PC-9 (cell line): ENCODE data around the gene WDR27. TPM values are rescaled to one million over a fixed set of nuclear protein-coding genes. Genes with fewer than 3 reads are reported as not detected.

Source experiments
- BruUV-seq: library from RNA; stranded (reverse); fragments of 400-500 nt; replicated peaks from 2 replicates; lab custom pipeline; 2021; lab: Mats Ljungman, UMichigan
- CTCF ChIA-PET: fragments of 300-600 bp; sonication (Branson Sonifier 250); formaldehyde crosslinking; loops from one replicate; lab custom pipeline; 2022; ENCODE audit warnings: antibody characterized with exemption; lab: Charles Lee
- POLR2A ChIA-PET: fragments of 300-600 bp; sonication (Branson Sonifier 250); formaldehyde crosslinking; loops from one replicate; lab custom pipeline; 2022; ENCODE audit warnings: antibody characterized with exemption; ENCODE audit not compliant: unreplicated experiment; lab: Charles Lee
- DNase-seq, 2 experiments: peaks; one replicate each; pipeline versions ENCODE4 v3.0.0 to v3.0.0-alpha.2; 2015 to 2022; ENCODE audit warnings: mixed read lengths in 1 of 2
- H2AFZ ChIP-seq: fragments of 200-600 bp; sonication (generic); 2 replicates; pipeline ENCODE4 v1.8.1; 2017; ENCODE audit warnings: antibody characterized with exemption
- H3F3A ChIP-seq: fragments of 200-600 bp; sonication (generic); 2 replicates; pipeline ENCODE4 v1.8.1; 2017; ENCODE audit warnings: antibody characterized with exemption, mild to moderate bottlenecking, low read depth; ENCODE audit not compliant: insufficient read depth
- H3K27ac ChIP-seq: fragments of 200-600 bp; sonication (generic); 2 replicates; pipeline ENCODE4 v1.6.1; 2016; ENCODE audit warnings: mixed run types
- H3K27me3 ChIP-seq: fragments of 200-600 bp; sonication (generic); 2 replicates; pipeline ENCODE4 v1.6.1; 2016; ENCODE audit warnings: low read depth, mixed run types; ENCODE audit not compliant: insufficient read depth
- H3K36me3 ChIP-seq: fragments of 200-600 bp; sonication (generic); 2 replicates; pipeline ENCODE4 v1.6.1; 2016; ENCODE audit warnings: low read depth, mixed run types
- H3K4me1 ChIP-seq: fragments of 200-600 bp; sonication (generic); replicated peaks from 2 replicates; pipeline ENCODE4 v1.6.1; 2016; ENCODE audit warnings: mixed run types; ENCODE audit not compliant: insufficient read depth
- H3K4me2 ChIP-seq: fragments of 200-600 bp; sonication (generic); 2 replicates; pipeline ENCODE4 v1.6.1; 2017; ENCODE audit warnings: mixed run types
- H3K4me3 ChIP-seq: fragments of 200-600 bp; sonication (generic); 2 replicates; pipeline ENCODE4 v1.6.1; 2016; ENCODE audit warnings: mixed run types
- H3K79me2 ChIP-seq: fragments of 200-600 bp; sonication (generic); 2 replicates; pipeline ENCODE4 v1.6.1; 2017; ENCODE audit warnings: low read depth, mixed run types
- H3K9me2 ChIP-seq: fragments of 200-600 bp; sonication (generic); 2 replicates; pipeline ENCODE4 v1.8.1; 2017; ENCODE audit warnings: mild to moderate bottlenecking; ENCODE audit not compliant: insufficient read depth
- H3K9me3 ChIP-seq: fragments of 200-600 bp; sonication (generic); 2 replicates; pipeline ENCODE4 v1.8.1; 2016; ENCODE audit warnings: low read depth; ENCODE audit not compliant: insufficient read depth
- H4K20me1 ChIP-seq: fragments of 200-600 bp; sonication (generic); 2 replicates; pipeline ENCODE4 v1.8.1; 2017; ENCODE audit not compliant: insufficient read depth
- EZH2 ChIP-seq: fragments of 200-600 bp; sonication (generic); IDR thresholded peaks from 2 replicates; pipeline ENCODE4 v1.8.0; 2017; ENCODE audit warnings: antibody characterized with exemption, low read depth
- intact Hi-C: fragments of 100-400 bp; cut with micrococcal nuclease; formaldehyde crosslinking; loops from one replicate; pipeline ENCODE4 v1.10.0; 2022; ENCODE audit not compliant: unreplicated experiment
- total RNA-seq: library from RNA; stranded (reverse); gene quantifications from 2 replicates; pipeline ENCODE4 v1.2.3, GENCODE V29; 2021
- TF ChIP-seq, protein P1 (sequence below): fragments of 200-600 bp; sonication (generic); conservative IDR thresholded peaks from 2 replicates; pipeline ENCODE4 v1.6.1; 2017; ENCODE audit warnings: mixed run types, antibody characterized with exemption, mild to moderate bottlenecking, moderate library complexity

Gene WDR27
- total RNA-seq, 1 experiment from 2014 or later, result 54.2 TPM

DNA sequence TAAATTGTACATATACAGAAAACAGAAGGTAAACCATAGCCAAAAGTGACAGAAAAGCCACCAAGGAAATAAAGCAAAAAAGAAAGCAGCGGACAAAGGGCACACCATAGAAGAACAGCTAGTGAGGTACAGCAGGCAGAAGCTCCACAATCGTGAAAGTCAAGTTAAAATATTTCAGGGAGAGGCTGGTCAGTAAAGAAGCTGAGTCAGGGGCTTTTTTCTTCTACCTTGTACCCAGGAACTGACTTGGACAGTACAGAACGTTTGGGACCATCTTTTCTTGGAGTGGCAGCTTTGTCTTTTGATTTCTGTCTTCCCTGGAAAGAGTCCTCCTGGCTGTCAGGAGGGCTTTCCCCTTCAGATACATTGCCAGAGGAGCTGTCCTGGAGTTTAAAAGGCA lies 8.2 kb upstream of the WDR27 start:
- Histone ChIP-seq H2AFZ (no peak overlapping the region), H3K9me3 (no peaks in the 10 kb centered on the region), H3K79me2 (no peaks in the 10 kb centered on the region; the same call in 1 of the 2 replicates), H4K20me1 (no peaks in the 10 kb centered on the region), H3F3A (peaks cover 3% of the 10 kb centered on the region; the same call in 1 of the 2 replicates), H3K36me3 (0 out of 2 replicates have a peak, but pooled peaks cover 11% of the 10 kb centered on the region), H3K27ac (no peak overlapping the region), H3K4me3 (no peak overlapping the region), H3K27me3 (no peaks in the 10 kb centered on the region), H3K4me2 (no peak overlapping the region), H3K9me2 (no peaks in the 10 kb centered on the region), H3K4me1 (no peaks in the 10 kb centered on the region)
- no TSS peak for BruUV-seq
- intact Hi-C loops, result no loop called here
- TF ChIP-seq EZH2, result no peak
- TF ChIP-seq, protein P1, sequence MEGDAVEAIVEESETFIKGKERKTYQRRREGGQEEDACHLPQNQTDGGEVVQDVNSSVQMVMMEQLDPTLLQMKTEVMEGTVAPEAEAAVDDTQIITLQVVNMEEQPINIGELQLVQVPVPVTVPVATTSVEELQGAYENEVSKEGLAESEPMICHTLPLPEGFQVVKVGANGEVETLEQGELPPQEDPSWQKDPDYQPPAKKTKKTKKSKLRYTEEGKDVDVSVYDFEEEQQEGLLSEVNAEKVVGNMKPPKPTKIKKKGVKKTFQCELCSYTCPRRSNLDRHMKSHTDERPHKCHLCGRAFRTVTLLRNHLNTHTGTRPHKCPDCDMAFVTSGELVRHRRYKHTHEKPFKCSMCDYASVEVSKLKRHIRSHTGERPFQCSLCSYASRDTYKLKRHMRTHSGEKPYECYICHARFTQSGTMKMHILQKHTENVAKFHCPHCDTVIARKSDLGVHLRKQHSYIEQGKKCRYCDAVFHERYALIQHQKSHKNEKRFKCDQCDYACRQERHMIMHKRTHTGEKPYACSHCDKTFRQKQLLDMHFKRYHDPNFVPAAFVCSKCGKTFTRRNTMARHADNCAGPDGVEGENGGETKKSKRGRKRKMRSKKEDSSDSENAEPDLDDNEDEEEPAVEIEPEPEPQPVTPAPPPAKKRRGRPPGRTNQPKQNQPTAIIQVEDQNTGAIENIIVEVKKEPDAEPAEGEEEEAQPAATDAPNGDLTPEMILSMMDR, result no peak
- POLR2A ChIA-PET, result interaction anchor here (0.6 kb wide), 1 partner anchor 46 kb away, joined by 4 read pairs; no protein-coding TSS in a partner anchor
- CTCF ChIA-PET, result interaction anchor here (0.7 kb wide), 1 partner anchor 9 kb away, joined by 3 read pairs; no protein-coding TSS in a partner anchor
- no peak for DNase-seq

DNA sequence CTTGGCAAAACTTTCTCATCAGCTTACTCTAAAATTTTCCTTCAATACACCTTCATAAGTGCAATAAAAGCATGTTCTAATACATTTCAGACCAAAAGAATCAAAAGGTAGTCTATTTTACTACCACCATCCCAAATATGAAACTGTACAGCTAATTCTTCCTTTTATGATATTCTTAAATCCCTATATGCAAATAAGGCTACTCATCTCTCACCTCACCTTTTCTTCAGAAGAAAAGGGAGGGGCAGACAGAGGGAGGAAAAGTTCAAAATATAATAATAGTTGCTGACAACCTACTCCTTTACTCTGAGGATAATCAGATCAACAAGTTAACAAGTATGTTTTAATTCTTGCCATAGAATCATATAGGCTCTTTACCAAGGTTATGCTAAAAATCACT lies 7.5 kb upstream of the WDR27 start:
- Histone ChIP-seq H3K9me2 (no peaks in the 10 kb centered on the region), H4K20me1 (no peaks in the 10 kb centered on the region), H2AFZ (no peak overlapping the region), H3K27me3 (no peaks in the 10 kb centered on the region), H3K4me3 (no peak overlapping the region), H3K36me3 (0 out of 2 replicates have a peak, but pooled peaks cover 18% of the 10 kb centered on the region), H3K4me2 (no peak overlapping the region), H3K27ac (no peak overlapping the region), H3K4me1 (peaks cover 6% of the 10 kb centered on the region), H3K79me2 (peaks cover 6% of the 10 kb centered on the region), H3K9me3 (no peaks in the 10 kb centered on the region), H3F3A (peaks cover 3% of the 10 kb centered on the region; the same call in 1 of the 2 replicates)
- TF ChIP-seq EZH2, result no peak
- TF ChIP-seq, protein P1, result no peak
- POLR2A ChIA-PET, result no interaction called here
- DNase-seq, result no peak
- intact Hi-C loops, result loop anchor here (10.0 kb wide), 1 partner anchor 254 kb away; no protein-coding TSS in a partner anchor
- CTCF ChIA-PET, result no interaction called here
- BruUV-seq, result no TSS peak

DNA sequence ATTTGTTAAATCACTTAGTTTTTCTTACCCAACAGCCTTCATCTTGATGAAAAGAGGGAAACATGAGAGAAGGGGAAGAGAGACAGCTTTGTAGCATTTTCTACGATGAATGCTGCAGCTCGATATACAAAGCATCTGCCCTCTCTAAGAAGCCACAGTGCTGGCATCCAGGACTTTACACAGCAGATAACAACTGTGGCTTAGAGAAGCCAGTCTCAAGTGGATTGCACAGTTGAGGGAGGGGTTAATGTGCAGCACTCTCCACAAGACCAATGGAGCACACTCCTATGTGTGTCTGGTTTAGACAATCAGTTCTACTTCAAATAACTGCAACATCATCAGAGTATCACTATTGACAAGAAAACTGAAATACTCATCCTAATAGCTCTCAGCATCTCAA lies 5.9 kb upstream of the WDR27 start:
- no peaks in the 10 kb centered on the region for H4K20me1 ChIP-seq
- H3K27me3 ChIP-seq, result no peaks in the 10 kb centered on the region
- no peaks in the 10 kb centered on the region for H3K9me2 ChIP-seq
- no peak for DNase-seq
- TF ChIP-seq EZH2, result no peak
- TF ChIP-seq, protein P1, result no peak
- peaks cover 10% of the 10 kb centered on the region; the same call in 1 of the 2 replicates for H3F3A ChIP-seq
- ChIA-PET CTCF (no interaction called here), POLR2A (no interaction called here)
- no peak overlapping the region for H3K4me3 ChIP-seq
- 0 out of 2 replicates have a peak, but pooled peaks cover 21% of the 10 kb centered on the region for H3K36me3 ChIP-seq
- intact Hi-C loops, result loop anchor here (10.0 kb wide), 1 partner anchor 253 kb away; no protein-coding TSS in a partner anchor
- peaks cover 21% of the 10 kb centered on the region for H3K79me2 ChIP-seq
- H2AFZ ChIP-seq, result no peak overlapping the region
- H3K4me1 ChIP-seq, result peaks cover 20% of the 10 kb centered on the region
- H3K9me3 ChIP-seq, result no peaks in the 10 kb centered on the region
- H3K27ac ChIP-seq, result no peak overlapping the region
- no TSS peak for BruUV-seq
- H3K4me2 ChIP-seq, result no peak overlapping the region
